NCI-H2107 (cell line): ENCODE results near the gene MAGI2.
"Not testable (repeated sequence)": the region's sequence is repeated elsewhere in the genome, so short reads cannot be mapped to it uniquely, and the experiment has no call there.

Source experiments
- DNase-seq: peaks from one replicate; lab custom pipeline; 2025; lab: John Stamatoyannopoulos, UW

The MAGI2 gene

GRCh38 chr7:78284945-78285344 is 1168.5 kb downstream of the MAGI2 start:
- no peak for DNase-seq

- DNase-seq: no peak
Measured at GRCh38 chr7:78280276-78280675, 1173.2 kb downstream of the MAGI2 start.

- DNase-seq: no peak
Measured at GRCh38 chr7:78279457-78279856, 1174.0 kb downstream of the MAGI2 start.

GRCh38 chr7:78279032-78279431 is 1174.4 kb downstream of the MAGI2 start:
- no peak for DNase-seq

GRCh38 chr7:78267141-78267540 is 1186.3 kb downstream of the MAGI2 start:
- DNase-seq: no peak

- DNase-seq: no peak
Measured at GRCh38 chr7:78265486-78265885, 1188.0 kb downstream of the MAGI2 start.

- no peak for DNase-seq
Measured at GRCh38 chr7:78265071-78265470, 1188.4 kb downstream of the MAGI2 start.

GRCh38 chr7:78264105-78264504 is 1189.4 kb downstream of the MAGI2 start:
- DNase-seq: no peak

GRCh38 chr7:78261739-78262138 is 1191.7 kb downstream of the MAGI2 start:
- no peak for DNase-seq

- no peak for DNase-seq
Measured at GRCh38 chr7:78261302-78261701, 1192.2 kb downstream of the MAGI2 start.

- DNase-seq: no peak
Measured at GRCh38 chr7:78260826-78261225, 1192.6 kb downstream of the MAGI2 start.

- DNase-seq: no peak
Measured at GRCh38 chr7:78254726-78255055, 1198.8 kb downstream of the MAGI2 start.

GRCh38 chr7:78253850-78254725 is 1199.4 kb downstream of the MAGI2 start:
- no peak for DNase-seq

- DNase-seq: no peak
Measured at GRCh38 chr7:78248867-78249266, 1204.6 kb downstream of the MAGI2 start.

- no peak for DNase-seq
Measured at GRCh38 chr7:78247910-78248689, 1205.4 kb downstream of the MAGI2 start.

GRCh38 chr7:78240179-78240578 is 1213.3 kb downstream of the MAGI2 start:
- DNase-seq: not testable (repeated sequence)

- DNase-seq: no peak
Measured at GRCh38 chr7:78234634-78235033, 1218.8 kb downstream of the MAGI2 start.

GRCh38 chr7:78232806-78233205 is 1220.7 kb downstream of the MAGI2 start:
- DNase-seq: no peak

- peak; percentile 19 for DNase-seq
Measured at GRCh38 chr7:78226059-78226719, 1227.3 kb downstream of the MAGI2 start.

GRCh38 chr7:78225534-78225933 is 1227.9 kb downstream of the MAGI2 start:
- no peak for DNase-seq

- DNase-seq: no peak
Measured at GRCh38 chr7:78224923-78225322, 1228.5 kb downstream of the MAGI2 start.

GRCh38 chr7:78223598-78223997 is 1229.9 kb downstream of the MAGI2 start:
- no peak for DNase-seq
